ENCODE results near the gene UBC. TPM values are rescaled to one million over a fixed set of nuclear protein-coding genes. Genes with fewer than 3 reads are reported as not detected.

UBC gene
- total RNA-seq, 4 donors from 2014 or later: 1,267 to 2,383 (median 1,576) TPM

GRCh38 chr12:124868252-124869058, 46.0 kb downstream of the UBC start:
- Histone ChIP-seq H3K27ac (replicated peaks in 1 of 4) (peak overlapping the region in 3 of 4 donors; percentile 46 to 53 (median 46)), H3K4me1 (peaks cover 4 to 9% (median 9%) of the 10 kb centered on the region in 4 donors), H3K4me3 (no peak overlapping the region), H3K9me3 (no peaks in the 10 kb centered on the region), H3K36me3 (no peaks in the 10 kb centered on the region), H3K27me3 (no peaks in the 10 kb centered on the region)
- TF ChIP-seq POLR2A (IDR thresholded peaks at IDR 0.05; ENCODE audit: low read depth): no peak
- no peak for TF ChIP-seq CTCF (IDR thresholded peaks at IDR 0.05)
- TF ChIP-seq POLR2AphosphoS5 (IDR thresholded peaks at IDR 0.05): no peak
- no peak for TF ChIP-seq EP300 (IDR thresholded peaks at IDR 0.05)
- intact Hi-C loops (cut with DNase I): no loop called here
- WGBS: 76% methylated on average over 11 of the region's 11 CpGs
- DNase-seq (ENCODE audit: extremely low spot score): no peak

DNA sequence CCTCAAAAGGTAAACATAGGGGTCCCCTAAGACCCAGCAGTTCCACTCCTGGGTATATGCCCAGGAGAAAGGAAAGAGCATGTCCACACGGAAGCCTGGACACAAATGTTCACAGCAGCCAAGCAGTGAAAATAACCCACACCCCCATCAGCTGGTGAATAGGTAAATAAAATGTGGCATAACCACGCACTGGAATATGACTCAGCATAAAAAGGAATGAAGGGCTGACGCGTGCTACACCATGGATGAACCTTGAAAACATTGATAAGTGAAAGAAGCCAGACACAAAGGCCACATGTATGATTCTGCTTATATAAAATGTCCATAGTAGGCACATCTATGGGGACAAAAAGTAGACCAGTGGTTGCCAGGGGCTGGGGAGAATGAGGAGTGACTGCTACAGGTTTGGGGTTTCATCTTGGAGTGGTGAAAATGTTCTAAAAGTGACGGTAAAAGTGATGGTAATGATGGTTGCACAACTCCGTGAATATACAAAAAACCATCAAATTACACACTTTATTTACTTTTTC, 47.0 kb downstream of the UBC start:
- H3K9me3 ChIP-seq: no peaks in the 10 kb centered on the region
- intact Hi-C loops (cut with DNase I): no loop called here
- TF ChIP-seq EP300 (IDR thresholded peaks at IDR 0.05): no peak
- no peak for TF ChIP-seq POLR2A (IDR thresholded peaks at IDR 0.05; ENCODE audit: low read depth)
- TF ChIP-seq POLR2AphosphoS5 (IDR thresholded peaks at IDR 0.05): no peak
- DNase-seq (ENCODE audit: extremely low spot score): no peak
- 67% methylated on average over 6 of the region's 6 CpGs for WGBS
- no peaks in the 10 kb centered on the region for H3K36me3 ChIP-seq
- no peaks in the 10 kb centered on the region for H3K27me3 ChIP-seq
- H3K4me1 ChIP-seq: peaks cover 14 to 19% (median 19%) of the 10 kb centered on the region in 4 donors
- no peak overlapping the region for H3K27ac ChIP-seq (replicated peaks in 1 of 4)
- no peak overlapping the region for H3K4me3 ChIP-seq

- intact Hi-C loops (cut with DNase I): no loop called here
- TF ChIP-seq CTCF (IDR thresholded peaks at IDR 0.05) (no peak), POLR2AphosphoS5 (IDR thresholded peaks at IDR 0.05) (no peak), POLR2A (IDR thresholded peaks at IDR 0.05; ENCODE audit: low read depth) (no peak), EP300 (IDR thresholded peaks at IDR 0.05) (no peak)
- Histone ChIP-seq H3K27ac (replicated peaks in 1 of 4) (no peak overlapping the region), H3K36me3 (no peaks in the 10 kb centered on the region), H3K9me3 (no peaks in the 10 kb centered on the region), H3K4me3 (no peak overlapping the region), H3K27me3 (no peaks in the 10 kb centered on the region), H3K4me1 (peaks cover 15 to 25% (median 24%) of the 10 kb centered on the region in 4 donors)
- no peak for DNase-seq (ENCODE audit: extremely low spot score)
- WGBS: 86% methylated on average over 9 of the region's 9 CpGs
These were observed 47.5 kb downstream of the UBC start for GRCh38 chr12:124866883-124867400.

DNA sequence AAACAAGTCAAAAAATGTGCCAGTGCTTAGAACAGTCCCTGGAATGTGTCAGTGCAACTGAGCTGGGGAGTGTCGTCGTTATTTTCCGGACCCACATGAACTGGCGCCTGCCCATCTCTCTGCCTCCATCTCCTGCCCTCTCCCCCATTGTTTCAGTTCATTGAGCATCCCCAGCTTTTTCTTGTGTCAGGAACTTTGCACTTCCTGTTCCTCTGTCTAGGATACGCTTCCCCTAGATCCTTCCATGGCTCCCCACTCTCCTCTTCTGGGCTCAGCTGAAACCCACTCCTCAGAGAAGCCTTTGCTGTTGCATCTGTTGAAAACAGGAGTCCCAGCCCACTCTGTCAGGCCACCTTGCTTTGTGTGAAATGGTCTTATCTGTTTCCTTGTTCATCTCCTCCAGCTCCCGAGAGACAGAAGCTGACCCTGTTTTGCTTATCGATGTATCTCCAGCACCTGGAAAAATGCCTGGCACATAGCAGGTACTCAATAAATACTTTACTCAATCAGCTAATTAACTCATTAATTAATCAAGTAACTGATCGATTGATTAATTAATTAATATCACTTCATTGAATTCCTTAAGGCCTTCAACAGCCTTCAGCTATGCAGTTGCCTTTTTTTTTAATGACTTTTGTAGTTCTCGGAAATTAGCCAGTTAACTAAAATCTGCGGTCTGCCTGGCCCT, 48.1 kb downstream of the UBC start:
- H3K36me3 ChIP-seq: no peaks in the 10 kb centered on the region
- no peaks in the 10 kb centered on the region for H3K9me3 ChIP-seq
- 90% methylated on average over 10 of the region's 10 CpGs for WGBS

More for the DNA sequence above, 48.1 kb downstream of the UBC start:
- TF ChIP-seq EP300 (IDR thresholded peaks at IDR 0.05): no peak
- TF ChIP-seq POLR2AphosphoS5 (IDR thresholded peaks at IDR 0.05): no peak
- TF ChIP-seq POLR2A (IDR thresholded peaks at IDR 0.05; ENCODE audit: low read depth): no peak
- TF ChIP-seq CTCF (IDR thresholded peaks at IDR 0.05): no peak
- Histone ChIP-seq H3K4me3 (no peak overlapping the region), H3K27me3 (no peaks in the 10 kb centered on the region), H3K4me1 (peaks cover 15 to 30% (median 25%) of the 10 kb centered on the region in 4 donors), H3K27ac (replicated peaks in 1 of 4) (no peak overlapping the region)
- no peak for DNase-seq (ENCODE audit: extremely low spot score)
- intact Hi-C loops (cut with DNase I): no loop called here

All from esophagus muscularis mucosa (tissue), 4 donors.